T47D (cell line): Measurements from ENCODE around the gene STAT1.

Experiments
- DNase-seq, 2 experiments: peaks; one replicate each; pipeline versions ENCODE4 v3.0.0 to v3.0.0-alpha.2; 2011 to 2012; ENCODE audit warnings: low read depth in 1 of 2, low spot score in 1 of 2
- JUND ChIP-seq: IDR thresholded peaks from 2 replicates; pipeline ENCODE4 v1.6.1; 2012; ENCODE audit warnings: low read depth
- in situ Hi-C: cut with HindIII; loops from 2 replicates; pipeline ENCODE4 v1.10.0; 2016; ENCODE audit warnings: low sequenced_read_pairs, low pct_unique_long_range_greater_than_20kb

STAT1 gene

GRCh38 chr2:191043438-191043837 is 29.5 kb upstream of the STAT1 start:
- in situ Hi-C loops = no loop called here
- TF ChIP-seq JUND = no peak

GRCh38 chr2:191041418-191042161 is 27.6 kb upstream of the STAT1 start:
- in situ Hi-C loops = no loop called here
- DNase-seq = no peak

More at GRCh38 chr2:191043438-191043837, 29.5 kb upstream of the STAT1 start:
- no peak for DNase-seq

GRCh38 chr2:191039616-191040015 is 25.6 kb upstream of the STAT1 start:
- in situ Hi-C loops = no loop called here
- no peak for TF ChIP-seq JUND
- no peak for DNase-seq

More at GRCh38 chr2:191041418-191042161, 27.6 kb upstream of the STAT1 start:
- TF ChIP-seq JUND = no peak

- in situ Hi-C loops = no loop called here
- no peak for DNase-seq
- TF ChIP-seq JUND = no peak
Observed at GRCh38 chr2:191038741-191039140, 24.8 kb upstream of the STAT1 start.

- TF ChIP-seq JUND = no peak
- in situ Hi-C loops = no loop called here
- no peak for DNase-seq
Observed at GRCh38 chr2:191038241-191038725, 24.3 kb upstream of the STAT1 start.

GRCh38 chr2:191037351-191037750 is 23.4 kb upstream of the STAT1 start:
- no peak for DNase-seq
- no peak for TF ChIP-seq JUND
- in situ Hi-C loops = no loop called here

- no peak for DNase-seq
- TF ChIP-seq JUND = no peak
- in situ Hi-C loops = no loop called here
Observed at GRCh38 chr2:191036363-191036762, 22.4 kb upstream of the STAT1 start.

- in situ Hi-C loops = no loop called here
- no peak for TF ChIP-seq JUND
- DNase-seq = no peak
Observed at GRCh38 chr2:191032588-191033429, 18.8 kb upstream of the STAT1 start.

- TF ChIP-seq JUND = no peak
- no peak for DNase-seq
- in situ Hi-C loops = no loop called here
Observed at GRCh38 chr2:191031256-191031655, 17.3 kb upstream of the STAT1 start.

- DNase-seq = peak in 1 of 2 experiments; percentile 53
- in situ Hi-C loops = no loop called here
- no peak for TF ChIP-seq JUND
Observed at GRCh38 chr2:191030521-191031154, 16.7 kb upstream of the STAT1 start.

GRCh38 chr2:191029280-191029950 is 15.4 kb upstream of the STAT1 start:
- no peak for DNase-seq
- TF ChIP-seq JUND = no peak
- in situ Hi-C loops = no loop called here

- in situ Hi-C loops = no loop called here
- no peak for DNase-seq
- TF ChIP-seq JUND = no peak
Observed at GRCh38 chr2:191026377-191026776, 12.4 kb upstream of the STAT1 start.
